IMR-90 (cell line): ENCODE data around the gene TIGD4. TPM values are rescaled to one million over a fixed set of nuclear protein-coding genes. Genes with fewer than 3 reads are reported as not detected.

ENCODE experiments used
- ATAC-seq: fragments of 200-7000 bp; cut with Tn5 transposase; 2 replicates; pipeline ENCODE4 v1.9.1; 2020; ENCODE audit warnings: low read depth, mild to moderate bottlenecking, moderate library complexity
- BruUV-seq: library from RNA; stranded (reverse); fragments of 400-500 nt; replicated peaks from 2 replicates; lab custom pipeline; 2021; lab: Mats Ljungman, UMichigan
- CTCF ChIA-PET: fragments of 300-600 bp; formaldehyde crosslinking; extraction: SDS; loops from one replicate; lab custom pipeline; 2021; ENCODE audit warnings: antibody characterized with exemption; lab: Yijun Ruan, JAX
- POLR2A ChIA-PET: fragments of 300-600 bp; sonication (Branson Sonifier 250); formaldehyde crosslinking; loops from one replicate; lab custom pipeline; 2022; ENCODE audit warnings: antibody characterized with exemption; ENCODE audit not compliant: unreplicated experiment; lab: Charles Lee
- DNase-seq: peaks from one replicate; pipeline ENCODE4 v3.0.0; 2013
- H2AFZ ChIP-seq: replicated peaks from 2 replicates; pipeline ENCODE3; 2013; ENCODE audit warnings: low read length, mild to moderate bottlenecking; ENCODE audit not compliant: poor library complexity
- H2AK5ac ChIP-seq: 2 replicates; pipeline ENCODE4 v1.6.1; 2013; ENCODE audit warnings: low read depth, low read length, inconsistent platforms
- H2AK9ac ChIP-seq: replicated peaks from 2 replicates; pipeline ENCODE3; 2013; ENCODE audit warnings: mild to moderate bottlenecking, low read depth, low read length, moderate library complexity; ENCODE audit not compliant: poor library complexity
- H2BK120ac ChIP-seq: 2 replicates; pipeline ENCODE4 v1.6.1; 2013; ENCODE audit warnings: low read depth, low read length, inconsistent platforms
- H2BK15ac ChIP-seq: 3 replicates; pipeline ENCODE4 v1.6.1; 2013; ENCODE audit warnings: low read depth, low read length, inconsistent platforms
- H2BK20ac ChIP-seq: 2 replicates; pipeline ENCODE4 v1.6.1; 2013; ENCODE audit warnings: low read depth, mild to moderate bottlenecking, inconsistent platforms, low read length, moderate library complexity
- H2BK5ac ChIP-seq: 2 replicates; pipeline ENCODE4 v1.6.1; 2013; ENCODE audit warnings: mild to moderate bottlenecking, low read depth, low read length, inconsistent platforms; ENCODE audit not compliant: poor library complexity, severe bottlenecking
- H3K14ac ChIP-seq: replicated peaks from 2 replicates; pipeline ENCODE4 v1.6.1; 2013; ENCODE audit warnings: low read depth, low read length, inconsistent platforms
- H3K18ac ChIP-seq: 2 replicates; pipeline ENCODE4 v1.6.1; 2013; ENCODE audit warnings: low read depth, low read length, control low read depth
- H3K23ac ChIP-seq: 2 replicates; pipeline ENCODE4 v1.6.1; 2013; ENCODE audit warnings: low read depth, low read length, inconsistent platforms
- H3K27ac ChIP-seq: 2 replicates; pipeline ENCODE4 v1.5.1; 2013; ENCODE audit warnings: mild to moderate bottlenecking, control low read depth, low read length; ENCODE audit not compliant: insufficient read depth
- H3K27me3 ChIP-seq: 2 replicates; pipeline ENCODE4 v1.6.1; 2013; ENCODE audit warnings: low read length; ENCODE audit not compliant: control insufficient read depth, insufficient read depth
- H3K36me3 ChIP-seq: 2 replicates; pipeline ENCODE4 v1.6.1; 2013; ENCODE audit warnings: low read length, mixed read lengths; ENCODE audit not compliant: control insufficient read depth, insufficient read depth
- H3K4ac ChIP-seq: 2 replicates; pipeline ENCODE4 v1.6.1; 2013; ENCODE audit warnings: low read depth, low read length, inconsistent platforms
- H3K4me1 ChIP-seq: 2 replicates; pipeline ENCODE4 v1.6.1; 2013; ENCODE audit warnings: low read length, mixed read lengths; ENCODE audit not compliant: control insufficient read depth, insufficient read depth
- H3K4me2 ChIP-seq: 2 replicates; pipeline ENCODE4 v1.6.1; 2013; ENCODE audit warnings: low read depth, mild to moderate bottlenecking, control low read depth, low read length, moderate library complexity
- H3K4me3 ChIP-seq: 2 replicates; pipeline ENCODE4 v1.5.1; 2013; ENCODE audit warnings: low read depth, mild to moderate bottlenecking, control low read depth, low read length, moderate library complexity; ENCODE audit not compliant: insufficient read depth
- H3K56ac ChIP-seq: 2 replicates; pipeline ENCODE4 v1.6.1; 2013; ENCODE audit warnings: low read length, inconsistent platforms; ENCODE audit not compliant: insufficient read depth; ENCODE audit errors: extremely low read depth
- H3K79me1 ChIP-seq, 2 experiments: 2 replicates each; pipeline ENCODE4 v1.6.1; 2013; ENCODE audit warnings: low read length in 2 of 2, inconsistent platforms in 1 of 2, low read depth in 1 of 2
- H3K9ac ChIP-seq: 2 replicates; pipeline ENCODE4 v1.6.1; 2013; ENCODE audit warnings: low read depth, low read length, control low read depth
- H3K9me1 ChIP-seq: 2 replicates; pipeline ENCODE4 v1.6.1; 2013; ENCODE audit warnings: low read length, inconsistent platforms; ENCODE audit not compliant: insufficient read depth
- H3K9me3 ChIP-seq: 2 replicates; pipeline ENCODE4 v1.6.1; 2013; ENCODE audit warnings: low read length; ENCODE audit not compliant: control insufficient read depth, insufficient read depth
- H4K20me1 ChIP-seq: 2 replicates; pipeline ENCODE4 v1.6.1; 2013; ENCODE audit warnings: low read length, inconsistent platforms; ENCODE audit not compliant: insufficient read depth
- H4K5ac ChIP-seq: 2 replicates; pipeline ENCODE4 v1.6.1; 2013; ENCODE audit warnings: mild to moderate bottlenecking, low read depth, low read length, control low read depth
- H4K8ac ChIP-seq, 2 experiments: 2 replicates each; pipeline ENCODE4 v1.6.1; 2013; ENCODE audit warnings: low read depth in 2 of 2, low read length in 2 of 2, control low read depth in 1 of 2, inconsistent platforms in 1 of 2
- H4K91ac ChIP-seq: 2 replicates; pipeline ENCODE4 v1.6.1; 2013; ENCODE audit warnings: low read depth, low read length, inconsistent platforms; ENCODE audit not compliant: insufficient read depth
- BHLHE40 ChIP-seq: fragments of 150-350 bp; IDR thresholded peaks from 2 replicates; pipeline ENCODE4 v1.6.1; 2016; ENCODE audit warnings: mild to moderate bottlenecking, low read depth, low read length
- CEBPB ChIP-seq: IDR thresholded peaks from 2 replicates; pipeline ENCODE4 v1.6.1; 2012; ENCODE audit warnings: low read depth, low read length, improper control_type of control experiment
- CHD1 ChIP-seq: IDR thresholded peaks from 2 replicates; pipeline ENCODE4 v1.6.1; 2012; ENCODE audit warnings: low read depth, low read length, improper control_type of control experiment
- CTCF ChIP-seq: conservative IDR thresholded peaks from 2 replicates; pipeline ENCODE4 v1.5.1; 2012; ENCODE audit warnings: mild to moderate bottlenecking, low read depth, low read length, improper control_type of control experiment
- FOS ChIP-seq: fragments of 150-350 bp; IDR thresholded peaks from 2 replicates; pipeline ENCODE4 v1.6.1; 2016; ENCODE audit warnings: low read depth, low read length
- MAFK ChIP-seq: IDR thresholded peaks from 2 replicates; pipeline ENCODE4 v1.6.1; 2012; ENCODE audit warnings: low read depth, low read length, improper control_type of control experiment
- MAZ ChIP-seq: IDR thresholded peaks from 2 replicates; pipeline ENCODE4 v1.6.1; 2012; ENCODE audit warnings: low read depth, mild to moderate bottlenecking, low read length, improper control_type of control experiment, moderate library complexity, borderline replicate concordance
- MXI1 ChIP-seq: IDR thresholded peaks from 2 replicates; pipeline ENCODE4 v1.6.1; 2012; ENCODE audit warnings: low read depth, mild to moderate bottlenecking, low read length, moderate library complexity, borderline replicate concordance
- NFE2L2 ChIP-seq: fragments of 150-350 bp; IDR thresholded peaks from 2 replicates; pipeline ENCODE4 v1.6.1; 2016; ENCODE audit warnings: low read depth, mild to moderate bottlenecking, low read length
- POLR2A ChIP-seq: IDR thresholded peaks from 2 replicates; pipeline ENCODE4 v1.6.1; 2012; ENCODE audit warnings: mild to moderate bottlenecking, low read depth, low read length
- RAD21 ChIP-seq: IDR thresholded peaks from 2 replicates; pipeline ENCODE4 v1.6.1; 2012; ENCODE audit warnings: low read length, improper control_type of control experiment
- RCOR1 ChIP-seq: IDR thresholded peaks from 2 replicates; pipeline ENCODE4 v1.6.1; 2012; ENCODE audit warnings: mild to moderate bottlenecking, low read length, improper control_type of control experiment; ENCODE audit not compliant: insufficient replicate concordance
- RFX5 ChIP-seq: IDR thresholded peaks from 2 replicates; pipeline ENCODE4 v1.8.0; 2012; ENCODE audit warnings: low read depth, mild to moderate bottlenecking, low read length, moderate library complexity
- SMC3 ChIP-seq: fragments of 150-350 bp; IDR thresholded peaks from 2 replicates; pipeline ENCODE4 v1.6.1; 2016; ENCODE audit warnings: low read depth, mild to moderate bottlenecking, antibody characterized with exemption, low read length, moderate library complexity
- USF2 ChIP-seq: fragments of 150-350 bp; IDR thresholded peaks from 2 replicates; pipeline ENCODE4 v1.6.1; 2017; ENCODE audit warnings: mild to moderate bottlenecking, antibody characterized with exemption, low read length, low read depth
- WGBS, 2 experiments: methylation state at CpG; one replicate each; pipeline versions ENCODE4 v1.1.5 to v1.1.7; 2013; ENCODE audit warnings: missing lambda C conversion rate in 2 of 2; ENCODE audit not compliant: insufficient read length in 1 of 2; ENCODE audit errors: extremely low coverage in 2 of 2; 5-methylcytosine and 5-hydroxymethylcytosine counted together
- dilution Hi-C: fragments of 300-500 bp; cut with HindIII; formaldehyde crosslinking; loops from one replicate; pipeline ENCODE4 v1.14.3; 2018; ENCODE audit warnings: low sequenced_read_pairs; ENCODE audit not compliant: unreplicated experiment
- in situ Hi-C: fragments of 300-500 bp; cut with MboI; formaldehyde crosslinking; loops from 3 replicates; pipeline ENCODE4 v1.14.3; 2019; ENCODE audit warnings: low sequenced_read_pairs, inconsistent platforms, mixed read lengths
- intact Hi-C: fragments of 100-400 bp; cut with micrococcal nuclease; formaldehyde crosslinking; loops from 2 replicates; pipeline ENCODE4 v1.10.0; 2022
- polyA plus RNA-seq, 3 experiments: library from polyadenylated mRNA; depleted of rRNA; stranded (reverse); fragments of >200 nt; gene quantifications; 2 replicates each; pipeline ENCODE4 v1.2.3, GENCODE V29; 2012; ENCODE audit warnings: low replicate concordance in 1 of 3
- total RNA-seq: library from RNA; depleted of rRNA; stranded (reverse); fragments of >200 nt; gene quantifications from 2 replicates; pipeline ENCODE4 v1.2.3, GENCODE V29; 2012
- TF ChIP-seq, protein P1 (sequence below): fragments of 150-350 bp; IDR thresholded peaks from 2 replicates; pipeline ENCODE4 v1.6.1; 2016; ENCODE audit warnings: low read depth, mild to moderate bottlenecking, low read length, moderate library complexity, borderline replicate concordance

The TIGD4 gene
- total and polyA plus RNA-seq, 2 of the 4 experiments (the other 2 are of a cell fraction): 0.03 TPM; not detected in 1

GRCh38 chr4:152806501-152807125 is 27.1 kb upstream of the TIGD4 start:
- Histone ChIP-seq H2BK5ac (no peak overlapping the region), H3K18ac (no peak overlapping the region), H2AFZ (no peak overlapping the region), H3K9ac (no peak overlapping the region), H2AK9ac (no peak overlapping the region), H3K36me3 (no peaks in the 10 kb centered on the region), H3K4me1 (peaks cover 2% of the 10 kb centered on the region; the same call in 1 of the 2 replicates), H2AK5ac (no peak overlapping the region), H3K4ac (no peak overlapping the region), H3K4me2 (no peak overlapping the region), H3K27ac (no peak overlapping the region), H3K56ac (no peak overlapping the region), H3K23ac (no peak overlapping the region), H4K91ac (no peak overlapping the region), H3K9me3 (no peaks in the 10 kb centered on the region), H3K14ac (no peak overlapping the region), H3K9me1 (no peaks in the 10 kb centered on the region), H4K8ac (no peak overlapping the region), H3K79me1 (peaks cover 33 to 51% of the 10 kb centered on the region in 2 experiments), H3K27me3 (no peaks in the 10 kb centered on the region), H2BK120ac (no peak overlapping the region), H3K4me3 (no peak overlapping the region), H2BK15ac (no peak overlapping the region), H4K5ac (no peak overlapping the region), H4K20me1 (peaks cover 11% of the 10 kb centered on the region; the same call in 1 of the 2 replicates), H2BK20ac (no peak overlapping the region)
- intact Hi-C loops: no loop called here
- BruUV-seq: no TSS peak
- no peak for DNase-seq
- ATAC-seq: no peak
- dilution Hi-C loops: no loop called here
- ChIA-PET CTCF (no interaction called here), POLR2A (no interaction called here)
- no CpG with 5 or more reads among the region's 3 CpGs for whole genome bisulfite sequencing, 2 experiments
- TF ChIP-seq CEBPB: no peak
- TF ChIP-seq RAD21: no peak
- no peak for TF ChIP-seq FOS
- no peak for TF ChIP-seq MAZ
- no peak for TF ChIP-seq BHLHE40
- TF ChIP-seq, protein P1, sequence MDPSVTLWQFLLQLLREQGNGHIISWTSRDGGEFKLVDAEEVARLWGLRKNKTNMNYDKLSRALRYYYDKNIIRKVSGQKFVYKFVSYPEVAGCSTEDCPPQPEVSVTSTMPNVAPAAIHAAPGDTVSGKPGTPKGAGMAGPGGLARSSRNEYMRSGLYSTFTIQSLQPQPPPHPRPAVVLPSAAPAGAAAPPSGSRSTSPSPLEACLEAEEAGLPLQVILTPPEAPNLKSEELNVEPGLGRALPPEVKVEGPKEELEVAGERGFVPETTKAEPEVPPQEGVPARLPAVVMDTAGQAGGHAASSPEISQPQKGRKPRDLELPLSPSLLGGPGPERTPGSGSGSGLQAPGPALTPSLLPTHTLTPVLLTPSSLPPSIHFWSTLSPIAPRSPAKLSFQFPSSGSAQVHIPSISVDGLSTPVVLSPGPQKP: no peak
- TF ChIP-seq RFX5: no peak
- no peak for TF ChIP-seq CHD1
- TF ChIP-seq MAFK: no peak
- TF ChIP-seq MXI1: no peak
- TF ChIP-seq POLR2A: no peak
- TF ChIP-seq NFE2L2: no peak
- TF ChIP-seq USF2: no peak
- TF ChIP-seq CTCF: no peak
- TF ChIP-seq RCOR1: no peak
- no peak for TF ChIP-seq SMC3
- in situ Hi-C loops: no loop called here
